K562 (cell line): ENCODE data around the gene FGF4. TPM values are rescaled to one million over a fixed set of nuclear protein-coding genes. Genes with fewer than 3 reads are reported as not detected.

ENCODE experiments used
- ATAC-seq: fragments of 200-7000 bp; cut with Tn5 transposase; 3 replicates; pipeline ENCODE4 v1.9.1; 2020; ENCODE audit warnings: moderate library complexity
- BruUV-seq: library from RNA; stranded (reverse); fragments of 400-500 nt; replicated peaks from 2 replicates; lab custom pipeline; 2021; lab: Mats Ljungman, UMichigan
- CTCF ChIA-PET: fragments of 300-600 bp; formaldehyde crosslinking; extraction: SDS; loops from one replicate; lab custom pipeline; 2021; ENCODE audit warnings: low intra/inter-chr PET ratio; lab: Yijun Ruan, JAX
- POLR2A ChIA-PET: fragments of 300-600, 350-650 bp; sonication (Branson Sonifier 250); formaldehyde crosslinking; extraction: SDS; loops from one replicate; lab custom pipeline; 2021; ENCODE audit warnings: antibody characterized with exemption, inconsistent platforms; lab: Yijun Ruan, JAX
- DNase-seq, 4 experiments: peaks; one replicate each; pipeline versions ENCODE4 v3.0.0 to v3.0.0-alpha.2; 2011 to 2018; ENCODE audit warnings: low spot score in 3 of 4, mixed read lengths in 3 of 4; ENCODE audit errors: extremely low read depth in 1 of 4
- FAIRE-seq: peaks from 2 replicates; lab custom pipeline; 2011; peaks lifted over from hg19 to GRCh38; lab: Jason Lieb, UNC
- H2AFZ ChIP-seq: 2 replicates; pipeline ENCODE4 v1.6.0; 2011; ENCODE audit warnings: low read depth, low read length, control low read depth, inconsistent platforms
- H3K27ac ChIP-seq: fragments of 200-600 bp; 3 replicates; pipeline ENCODE4 v1.8.0; 2011; ENCODE audit warnings: low read depth, mild to moderate bottlenecking, control low read depth, inconsistent platforms, low read length, moderate library complexity, mixed read lengths; ENCODE audit errors: extremely low read depth
- H3K27me3 ChIP-seq, 2 experiments: fragments of 300-600 bp in 1 of 2; 2 replicates in 1 of 2; 3 replicates in 1 of 2; pipeline versions ENCODE4 v1.6.0 to v1.8.0; 2011; ENCODE audit warnings: inconsistent platforms in 2 of 2, low read length in 2 of 2, mild to moderate bottlenecking in 1 of 2, mixed read lengths in 1 of 2, moderate library complexity in 1 of 2; ENCODE audit not compliant: control insufficient read depth in 2 of 2, insufficient read depth in 2 of 2
- H3K36me3 ChIP-seq: fragments of 300-600 bp; 3 replicates; pipeline ENCODE4 v1.8.0; 2011; ENCODE audit warnings: mild to moderate bottlenecking, low read length, inconsistent platforms; ENCODE audit not compliant: control insufficient read depth, insufficient read depth
- H3K4me1 ChIP-seq, 2 experiments: fragments of 200-600 bp in 1 of 2; replicated peaks in 1 of 2; 2 replicates in 1 of 2; 3 replicates in 1 of 2; pipeline versions ENCODE4 v1.5.1 to v1.8.0; 2011; ENCODE audit warnings: inconsistent platforms in 2 of 2, low read length in 2 of 2, mild to moderate bottlenecking in 1 of 2, mixed read lengths in 1 of 2, moderate library complexity in 1 of 2; ENCODE audit not compliant: control insufficient read depth in 2 of 2, insufficient read depth in 2 of 2
- H3K4me2 ChIP-seq: 2 replicates; pipeline ENCODE4 v1.6.1; 2011; ENCODE audit warnings: low read length, control low read depth, inconsistent platforms, mixed read lengths; ENCODE audit not compliant: insufficient read depth
- H3K4me3 ChIP-seq: fragments of 200-600 bp; sonication (generic), shearing (Covaris generic); 2 replicates; pipeline ENCODE4 v1.5.1; 2016; ENCODE audit warnings: control low read depth, inconsistent platforms
- H3K79me2 ChIP-seq: fragments of 200-600 bp; 3 replicates; pipeline ENCODE4 v1.8.0; 2011; ENCODE audit warnings: low read length, inconsistent platforms; ENCODE audit not compliant: control insufficient read depth, insufficient read depth
- H3K9ac ChIP-seq, 2 experiments: 2 replicates each; pipeline versions ENCODE4 v1.6.0 to v1.6.1; 2011; ENCODE audit warnings: low read depth in 2 of 2, low read length in 2 of 2, control low read depth in 1 of 2, inconsistent platforms in 1 of 2, mild to moderate bottlenecking in 1 of 2, mixed read lengths in 1 of 2; ENCODE audit not compliant: insufficient read depth in 1 of 2
- H3K9me1 ChIP-seq: one replicate; pipeline ENCODE4 v1.6.0; 2011; ENCODE audit warnings: inconsistent platforms, mild to moderate bottlenecking, low read length, moderate library complexity; ENCODE audit not compliant: control insufficient read depth, insufficient read depth
- H3K9me3 ChIP-seq: replicated peaks from 2 replicates; pipeline ENCODE4 v1.5.1; 2011; ENCODE audit warnings: low read depth, low read length, inconsistent platforms; ENCODE audit not compliant: control insufficient read depth, insufficient read depth
- H4K20me1 ChIP-seq: replicated peaks from 2 replicates; pipeline ENCODE4 v1.6.1; 2011; ENCODE audit warnings: low read length, inconsistent platforms, mixed read lengths; ENCODE audit not compliant: control insufficient read depth, insufficient read depth
- ARID3A ChIP-seq: IDR thresholded peaks from 2 replicates; pipeline ENCODE4 v1.6.1; 2012; ENCODE audit warnings: low read depth, low read length, improper control_type of control experiment, borderline replicate concordance
- CCAR2 ChIP-seq: fragments of 200-400 bp; formaldehyde crosslinking; IDR thresholded peaks from 2 replicates; pipeline ENCODE4 v1.6.1; 2017; ENCODE audit warnings: mild to moderate bottlenecking, low read depth, low read length
- CEBPG ChIP-seq, 3 experiments: fragments of 200-800 bp in 1 of 3; sonication (Bioruptor generic) in 1 of 3; sonication (generic) in 1 of 3; formaldehyde crosslinking in 1 of 3; IDR thresholded peaks in 2 of 3; conservative IDR thresholded peaks in 1 of 3; 2 replicates each; pipeline versions ENCODE4 v1.6.1 to v1.8.0; 2016 to 2022; ENCODE audit warnings: missing compliant biosample characterization in 2 of 3, missing genetic modification characterization in 2 of 3, mild to moderate bottlenecking in 1 of 3, missing genetic modification reagents in 1 of 3
- ELF4 ChIP-seq: fragments of 450-650 bp; formaldehyde crosslinking; IDR thresholded peaks from 2 replicates; pipeline ENCODE4 v1.4.0; 2022; ENCODE audit warnings: missing genetic modification characterization
- ETV5 ChIP-seq: sonication (generic); formaldehyde crosslinking; IDR thresholded peaks from 2 replicates; pipeline ENCODE4 v1.4.0; 2020; ENCODE audit warnings: low read depth, mild to moderate bottlenecking, missing genetic modification reagents
- HMGN3 ChIP-seq: IDR thresholded peaks from 2 replicates; pipeline ENCODE4 v1.6.1; 2011; ENCODE audit warnings: borderline replicate concordance, low read depth, mild to moderate bottlenecking, mixed read lengths, low read length; ENCODE audit not compliant: insufficient read length; ENCODE audit errors: extremely low read depth
- KDM2B ChIP-seq: fragments of 250-450 bp; sonication (Bioruptor Pico); IDR thresholded peaks from 2 replicates; pipeline ENCODE4 v1.8.0; 2021; ENCODE audit warnings: mild to moderate bottlenecking, moderate library complexity
- MEF2A ChIP-seq: IDR thresholded peaks from 2 replicates; pipeline ENCODE4 v1.6.1; 2011; ENCODE audit warnings: low read depth, mild to moderate bottlenecking, low read length, moderate library complexity; ENCODE audit not compliant: control insufficient read depth
- MTA2 ChIP-seq: fragments of 450-650 bp; IDR thresholded peaks from 2 replicates; pipeline ENCODE4 v1.6.1; 2016; ENCODE audit warnings: low read depth
- MTF1 ChIP-seq: fragments of 250-450 bp; sonication (Bioruptor Pico); IDR thresholded peaks from 2 replicates; pipeline ENCODE4 v1.9.0; 2021; ENCODE audit warnings: moderate library complexity, mild to moderate bottlenecking, inconsistent platforms, borderline replicate concordance
- POLR2A ChIP-seq: fragments of 450-650 bp; conservative IDR thresholded peaks from 2 replicates; pipeline ENCODE4 v1.6.1; 2016
- RBM39 ChIP-seq: fragments of 200-400 bp; formaldehyde crosslinking; optimal IDR thresholded peaks from 2 replicates; pipeline ENCODE3; 2018; ENCODE audit warnings: low read depth, low read length
- RERE ChIP-seq: sonication (generic); formaldehyde crosslinking; IDR thresholded peaks from 2 replicates; pipeline ENCODE4 v1.8.0; 2023; ENCODE audit warnings: missing genetic modification reagents, mild to moderate bottlenecking, borderline replicate concordance
- SNIP1 ChIP-seq: fragments of 450-650 bp; IDR thresholded peaks from 2 replicates; pipeline ENCODE4 v1.7.1; 2017; ENCODE audit warnings: low read depth, mild to moderate bottlenecking
- SRSF1 ChIP-seq: fragments of 200-400 bp; formaldehyde crosslinking; IDR thresholded peaks from 2 replicates; pipeline ENCODE4 v1.6.1; 2017; ENCODE audit warnings: mild to moderate bottlenecking, low read depth, low read length, moderate library complexity
- TAF15 ChIP-seq: fragments of 200-400 bp; formaldehyde crosslinking; IDR thresholded peaks from 2 replicates; pipeline ENCODE4 v1.6.1; 2017; ENCODE audit warnings: mild to moderate bottlenecking, low read depth, low read length, moderate library complexity
- ZNF347 ChIP-seq: fragments of 450-650 bp; formaldehyde crosslinking; IDR thresholded peaks from 2 replicates; pipeline ENCODE4 v1.4.0; 2020; ENCODE audit warnings: low read depth, mild to moderate bottlenecking, moderate library complexity
- WGBS: fragments of 100-300 bp; shearing (Covaris generic); methylation state at CpG from one replicate; pipeline ENCODE4 v1.1.6; 2016; ENCODE audit warnings: low coverage, mixed read lengths; ENCODE audit not compliant: insufficient coverage; ENCODE audit errors: missing lambda C conversion rate; 5-methylcytosine and 5-hydroxymethylcytosine counted together
- in situ Hi-C: fragments of 300-500 bp; cut with MboI; formaldehyde crosslinking; loops from 4 replicates; pipeline ENCODE4 v1.15.0; 2018; ENCODE audit warnings: inconsistent platforms, mixed read lengths
- intact Hi-C: fragments of 100-400 bp; cut with micrococcal nuclease; formaldehyde crosslinking; loops from 2 replicates; pipeline ENCODE4 v1.14.2; 2022
- polyA plus RNA-seq, 8 experiments: library from polyadenylated mRNA; depleted of rRNA in 4 of 8; stranded (reverse) in 5 of 8; unstranded in 3 of 8; fragments of >200 nt; fragmentation: Nextera tagmentation in 2 of 8; fragmentation: Illumina TruSeq in 1 of 8; extraction: Ambion mirVana in 2 of 8; extraction: Trizol in 1 of 8; gene quantifications; 2 replicates each; pipeline versions ENCODE4 v1.2.1 to v1.2.3, GENCODE V29; 2011 to 2014; ENCODE audit warnings: inconsistent platforms in 1 of 8, missing spikeins in 1 of 8
- total RNA-seq, 7 experiments: library from RNA; depleted of rRNA in 6 of 7; stranded (reverse); fragments of >200 nt in 6 of 7; fragmentation: Illumina TruSeq in 2 of 7; extraction: Trizol in 2 of 7; gene quantifications; 2 replicates each; pipeline versions ENCODE4 v1.2.1 to v1.2.3, GENCODE V29; 2011 to 2021; ENCODE audit warnings: low replicate concordance in 1 of 7

The FGF4 gene
- total and polyA plus RNA-seq, 9 of the 15 experiments (the other 6 are each of a cell fraction or from before 2014, with no cell fraction given): not detected

- Histone ChIP-seq H3K9me3 (no peaks in the 10 kb centered on the region), H3K9ac (no peak overlapping the region), H2AFZ (no peak overlapping the region), H3K4me3 (no peak overlapping the region), H3K4me2 (no peak overlapping the region), H3K4me1 (no peaks in the 10 kb centered on the region), H3K27me3 (peaks cover 17 to 81% of the 10 kb centered on the region in 2 experiments; a peak in 4 of 5 replicates), H4K20me1 (no peaks in the 10 kb centered on the region), H3K79me2 (no peaks in the 10 kb centered on the region), H3K36me3 (no peaks in the 10 kb centered on the region), H3K27ac (no peak overlapping the region), H3K9me1 (no peaks in the 10 kb centered on the region)
- POLR2A ChIA-PET: interaction anchor here (1.0 kb wide), 1 partner anchor 12 kb away, joined by 3 read pairs; no protein-coding TSS in a partner anchor
- ATAC-seq (no peak), FAIRE-seq (no peak), DNase-seq (no peak)
- in situ Hi-C loops: no loop called here
- no TSS peak for BruUV-seq
- intact Hi-C loops: no loop called here
- 0% methylated on average over 10 of the region's 10 CpGs for WGBS
- CTCF ChIA-PET: no interaction called here
- no peak for TF ChIP-seq ELF4
- no peak for TF ChIP-seq MTA2
- no peak for TF ChIP-seq KDM2B
- no peak for TF ChIP-seq RERE
- TF ChIP-seq ARID3A: no peak
- TF ChIP-seq MEF2A: no peak
- no peak for TF ChIP-seq RBM39
- TF ChIP-seq CEBPG (CRISPR knock-in tag; IDR thresholded peaks at IDR 0.05): no peak
- no peak for TF ChIP-seq CEBPG (tag; conservative IDR thresholded peaks at IDR 0.05 in 1 of 2, IDR thresholded peaks at IDR 0.05 in 1 of 2)
- TF ChIP-seq SNIP1: no peak
- TF ChIP-seq TAF15: no peak
- TF ChIP-seq CCAR2: no peak
- no peak for TF ChIP-seq ETV5 (CRISPR knock-in tag)
- TF ChIP-seq MTF1 (CRISPR knock-in tag): no peak
- TF ChIP-seq ZNF347 (CRISPR knock-in tag): no peak
- no peak for TF ChIP-seq HMGN3
- TF ChIP-seq POLR2A: no peak
- no peak for TF ChIP-seq SRSF1
Measured at GRCh38 chr11:69727266-69727665, 47.9 kb downstream of the FGF4 start.
